ACC112 (cell line): ENCODE measurements around the gene NAA16.
A peak's percentile ranks its signal among the peaks of the same experiment; 100 is the strongest.

Experiments
- H2AFZ ChIP-seq: fragments of 200-600 bp; sonication (generic); one replicate; pipeline ENCODE4 v1.6.0; 2017; ENCODE audit warnings: antibody characterized with exemption, low read length; ENCODE audit not compliant: unreplicated experiment
- H3K27ac ChIP-seq: fragments of 200-600 bp; sonication (generic); 2 replicates; pipeline ENCODE4 v1.5.1; 2014; ENCODE audit warnings: low read depth, mild to moderate bottlenecking, antibody characterized with exemption, low read length, moderate library complexity
- H3K27me3 ChIP-seq: fragments of 200-600 bp; sonication (generic); 2 replicates; pipeline ENCODE4 v1.6.1; 2014; ENCODE audit warnings: mild to moderate bottlenecking, antibody characterized with exemption, low read length, moderate library complexity, mixed read lengths; ENCODE audit not compliant: insufficient read depth
- H3K36me3 ChIP-seq: fragments of 200-600 bp; sonication (generic); 2 replicates; pipeline ENCODE4 v1.6.1; 2016; ENCODE audit warnings: mild to moderate bottlenecking, antibody characterized with exemption, low read length, moderate library complexity, mixed read lengths; ENCODE audit not compliant: insufficient read depth
- H3K4me1 ChIP-seq: fragments of 200-600 bp; sonication (generic); one replicate; pipeline ENCODE4 v1.6.1; 2016; ENCODE audit warnings: low read length, mixed read lengths; ENCODE audit not compliant: insufficient read depth, unreplicated experiment, control insufficient read depth
- H3K4me3 ChIP-seq: fragments of 200-600 bp; sonication (generic); 2 replicates; pipeline ENCODE4 v1.5.1; 2014; ENCODE audit warnings: mild to moderate bottlenecking, low read depth, low read length
- H3K79me2 ChIP-seq: fragments of 200-600 bp; sonication (generic); one replicate; pipeline ENCODE4 v1.6.0; 2016; ENCODE audit warnings: low read length; ENCODE audit not compliant: control insufficient read depth, unreplicated experiment, insufficient read depth

NAA16 gene

GRCh38 chr13:41356786-41357185 lies 45.7 kb downstream of the NAA16 start:
- peaks cover 8% of the 10 kb centered on the region; the same call in 1 of the 2 replicates for H3K36me3 ChIP-seq
- no peak overlapping the region for H2AFZ ChIP-seq
- no peaks in the 10 kb centered on the region for H3K79me2 ChIP-seq
- H3K27ac ChIP-seq: no peak overlapping the region
- H3K4me1 ChIP-seq: no peaks in the 10 kb centered on the region
- no peaks in the 10 kb centered on the region for H3K27me3 ChIP-seq
- no peak overlapping the region for H3K4me3 ChIP-seq

DNA sequence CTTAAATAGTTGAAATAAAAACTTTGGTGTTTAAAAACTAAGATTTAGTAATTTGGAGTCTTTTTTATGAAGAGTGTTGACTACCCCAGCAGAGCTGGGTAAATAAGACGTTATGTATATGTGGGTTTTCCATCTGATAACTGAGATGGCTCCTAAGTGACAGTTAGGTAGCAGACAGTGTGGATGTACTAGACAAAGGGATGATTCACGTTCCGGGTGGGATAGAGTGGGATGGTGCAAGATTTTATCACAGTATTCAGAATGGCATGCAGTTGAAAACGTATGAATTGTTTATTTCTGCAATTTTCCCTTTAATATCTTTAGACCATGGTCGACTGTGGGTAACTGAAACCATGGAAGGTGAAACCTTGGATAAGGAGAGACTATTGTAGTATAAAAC lies 50.4 kb downstream of the NAA16 start:
- H3K36me3 ChIP-seq: peaks cover 19% of the 10 kb centered on the region; the same call in 1 of the 2 replicates
- H2AFZ ChIP-seq: no peak overlapping the region

DNA sequence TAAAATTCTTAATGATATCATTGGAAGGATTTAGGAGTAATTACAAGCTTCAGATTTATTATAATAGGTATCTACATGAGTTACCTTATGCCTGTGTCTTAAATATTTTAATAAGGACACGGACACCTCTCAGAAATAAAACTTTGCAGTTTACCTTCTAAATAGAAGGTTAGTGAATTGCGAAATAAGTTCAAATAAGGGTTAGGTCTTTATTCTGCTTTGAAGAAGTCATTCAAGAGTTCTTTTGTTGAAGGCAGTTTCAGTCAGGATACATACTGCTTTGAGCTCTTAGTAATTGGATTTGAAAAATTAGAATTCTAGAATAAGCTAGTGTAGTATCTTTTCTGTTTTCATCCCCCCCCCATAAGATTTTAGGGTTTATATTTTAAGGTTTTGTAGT lies 53.0 kb downstream of the NAA16 start:
- Histone ChIP-seq H3K79me2 (no peaks in the 10 kb centered on the region), H3K27me3 (no peaks in the 10 kb centered on the region), H3K4me3 (no peak overlapping the region), H3K4me1 (no peaks in the 10 kb centered on the region), H3K36me3 (peaks cover 28% of the 10 kb centered on the region), H3K27ac (no peak overlapping the region), H2AFZ (no peak overlapping the region)

More for the DNA sequence above, 50.4 kb downstream of the NAA16 start:
- H3K4me1 ChIP-seq: no peaks in the 10 kb centered on the region
- no peak overlapping the region for H3K27ac ChIP-seq
- H3K27me3 ChIP-seq: no peaks in the 10 kb centered on the region
- H3K79me2 ChIP-seq: no peaks in the 10 kb centered on the region
- H3K4me3 ChIP-seq: no peak overlapping the region

DNA sequence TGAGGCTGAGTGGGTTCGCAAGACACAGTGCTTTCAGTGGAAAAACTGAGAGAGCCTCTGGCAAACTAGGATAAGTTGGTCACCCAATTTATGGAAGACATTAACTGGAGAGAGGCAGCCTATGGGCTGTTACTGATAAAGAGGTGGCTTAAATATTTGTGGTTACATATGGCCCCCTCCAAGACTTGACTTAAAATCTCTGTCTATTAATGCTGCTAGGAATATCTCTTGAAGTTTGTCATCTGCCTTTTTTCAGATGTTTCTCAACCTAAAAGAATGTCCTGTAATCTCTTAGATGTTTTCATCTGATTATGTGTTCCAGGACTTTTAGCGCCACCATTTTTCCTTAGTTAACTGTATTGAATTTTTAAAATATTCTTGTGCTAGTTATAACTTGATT lies 54.6 kb downstream of the NAA16 start:
- H3K79me2 ChIP-seq: no peaks in the 10 kb centered on the region
- no peak overlapping the region for H3K4me3 ChIP-seq
- H3K27me3 ChIP-seq: no peaks in the 10 kb centered on the region
- no peak overlapping the region for H3K27ac ChIP-seq
- no peaks in the 10 kb centered on the region for H3K4me1 ChIP-seq
- no peak overlapping the region for H2AFZ ChIP-seq
- peaks cover 43% of the 10 kb centered on the region for H3K36me3 ChIP-seq

DNA sequence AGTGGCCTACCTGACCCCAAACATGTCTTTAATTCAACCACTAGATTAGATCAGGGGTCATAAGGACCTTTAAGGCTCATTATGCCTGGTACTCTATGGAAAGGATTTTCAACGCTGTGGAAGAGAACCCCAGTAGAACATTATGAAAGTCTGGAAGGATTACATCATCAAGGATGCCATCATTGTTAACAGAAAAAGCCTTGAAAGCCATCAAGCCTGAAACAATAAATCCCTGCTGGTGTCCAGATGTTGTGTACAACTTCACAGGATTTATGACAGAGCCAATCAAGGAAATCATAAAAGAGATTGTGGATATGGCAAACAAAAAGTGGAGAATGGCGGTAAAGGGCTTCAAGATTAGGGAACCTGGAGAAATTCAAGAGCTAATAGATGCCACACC lies 59.7 kb downstream of the NAA16 start:
- H3K79me2 ChIP-seq: no peaks in the 10 kb centered on the region
- no peaks in the 10 kb centered on the region for H3K27me3 ChIP-seq
- H3K4me3 ChIP-seq: no peak overlapping the region
- no peaks in the 10 kb centered on the region for H3K4me1 ChIP-seq
- peaks cover 52% of the 10 kb centered on the region for H3K36me3 ChIP-seq
- no peak overlapping the region for H3K27ac ChIP-seq
- no peak overlapping the region for H2AFZ ChIP-seq

- H3K27ac ChIP-seq: no peak overlapping the region
- no peak overlapping the region for H2AFZ ChIP-seq
- H3K4me3 ChIP-seq: no peak overlapping the region
- no peaks in the 10 kb centered on the region for H3K27me3 ChIP-seq
- H3K79me2 ChIP-seq: no peaks in the 10 kb centered on the region
- H3K36me3 ChIP-seq: peaks cover 12% of the 10 kb centered on the region
- H3K4me1 ChIP-seq: no peaks in the 10 kb centered on the region
Measured at GRCh38 chr13:41377446-41377845, 66.4 kb downstream of the NAA16 start.

- no peaks in the 10 kb centered on the region for H3K4me1 ChIP-seq
- no peak overlapping the region for H3K27ac ChIP-seq
- H3K79me2 ChIP-seq: no peaks in the 10 kb centered on the region
- no peak overlapping the region for H2AFZ ChIP-seq
- no peak overlapping the region for H3K4me3 ChIP-seq
- no peaks in the 10 kb centered on the region for H3K36me3 ChIP-seq
- 0 out of 2 replicates have a peak, but pooled peaks cover 4% of the 10 kb centered on the region for H3K27me3 ChIP-seq
Measured at GRCh38 chr13:41382431-41382830, 71.4 kb downstream of the NAA16 start.

- no peaks in the 10 kb centered on the region for H3K79me2 ChIP-seq
- no peak overlapping the region for H2AFZ ChIP-seq
- H3K27ac ChIP-seq: no peak overlapping the region
- H3K36me3 ChIP-seq: no peaks in the 10 kb centered on the region
- H3K27me3 ChIP-seq: 0 out of 2 replicates have a peak, but pooled peaks cover 4% of the 10 kb centered on the region
- H3K4me3 ChIP-seq: no peak overlapping the region
- no peaks in the 10 kb centered on the region for H3K4me1 ChIP-seq
Measured at GRCh38 chr13:41383386-41383785, 72.3 kb downstream of the NAA16 start.

DNA sequence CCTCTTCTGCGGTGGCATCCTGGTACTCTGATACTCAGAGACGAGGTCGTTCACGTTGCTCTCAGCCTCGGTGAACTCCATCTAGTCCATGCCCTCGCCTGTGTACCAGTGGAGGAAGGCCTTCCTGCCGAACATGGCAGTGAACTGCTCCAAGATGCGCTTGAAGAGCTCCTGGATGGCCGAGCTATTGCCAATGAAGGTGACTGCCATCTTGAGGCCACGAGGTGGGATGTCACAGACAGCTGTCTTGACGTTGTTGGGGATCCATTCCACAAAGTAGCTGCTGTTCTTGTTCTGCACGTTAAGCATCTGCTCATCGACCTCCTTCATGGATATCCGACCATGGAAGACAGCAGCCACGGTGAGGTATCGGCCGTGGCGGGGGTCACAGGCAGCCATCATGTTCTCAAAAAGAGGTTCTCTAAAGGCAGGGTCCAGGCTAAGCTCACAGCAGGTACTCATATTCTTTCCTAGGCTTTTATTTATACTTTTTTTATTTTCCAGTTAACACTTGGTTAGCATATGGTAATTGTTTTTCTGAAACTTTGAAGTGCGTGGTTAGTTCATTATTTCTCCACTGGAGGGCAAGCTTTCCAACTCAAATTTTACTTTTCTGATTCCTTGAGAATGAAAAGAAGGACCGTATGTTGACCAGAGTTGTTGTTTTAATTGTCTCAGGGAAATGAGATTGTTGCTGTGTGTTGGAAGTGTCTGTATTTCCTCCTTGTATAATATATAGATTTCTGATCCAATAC lies 73.9 kb downstream of the NAA16 start:
- H3K27ac ChIP-seq: no peak overlapping the region
- H3K4me1 ChIP-seq: no peaks in the 10 kb centered on the region
- H3K4me3 ChIP-seq: no peak overlapping the region
- H3K79me2 ChIP-seq: no peaks in the 10 kb centered on the region
- H3K27me3 ChIP-seq: 0 out of 2 replicates have a peak, but pooled peaks cover 4% of the 10 kb centered on the region
- H3K36me3 ChIP-seq: no peaks in the 10 kb centered on the region
- H2AFZ ChIP-seq: no peak overlapping the region

GRCh38 chr13:41386211-41386610 lies 75.1 kb downstream of the NAA16 start:
- Histone ChIP-seq H3K27me3 (0 out of 2 replicates have a peak, but pooled peaks cover 4% of the 10 kb centered on the region), H3K4me1 (no peaks in the 10 kb centered on the region), H3K27ac (no peak overlapping the region), H2AFZ (no peak overlapping the region), H3K79me2 (no peaks in the 10 kb centered on the region), H3K36me3 (no peaks in the 10 kb centered on the region), H3K4me3 (no peak overlapping the region)

DNA sequence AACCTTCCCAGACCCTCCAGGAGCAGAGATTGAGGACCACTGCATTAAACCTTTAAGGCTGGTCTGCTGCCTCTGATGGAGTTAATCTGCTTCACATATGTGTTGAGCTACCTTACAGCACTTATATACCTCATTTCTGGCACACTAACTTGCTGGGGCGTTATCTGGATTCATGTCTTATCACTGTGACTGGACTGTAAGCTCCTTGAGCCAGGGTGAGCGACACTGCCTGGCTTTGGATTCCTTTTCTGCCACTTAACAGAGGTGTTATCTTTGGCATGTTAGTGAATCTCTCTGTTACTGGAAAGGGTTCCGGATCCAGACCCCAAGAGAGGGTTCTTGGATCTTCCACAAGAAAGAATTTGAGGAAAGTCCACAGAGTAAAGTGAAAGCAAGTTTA lies 76.5 kb downstream of the NAA16 start:
- Histone ChIP-seq H3K4me1 (no peaks in the 10 kb centered on the region), H3K4me3 (no peak overlapping the region), H2AFZ (peak overlapping the region; percentile 3), H3K27me3 (0 out of 2 replicates have a peak, but pooled peaks cover 4% of the 10 kb centered on the region), H3K36me3 (no peaks in the 10 kb centered on the region), H3K27ac (no peak overlapping the region), H3K79me2 (no peaks in the 10 kb centered on the region)
